Activated CD4-positive, alpha-beta T cell treated with anti-CD3 and anti-CD28 coated beads, Interleukin-10, Interleukin-2, amounts not matched to agents 100 ng/mL and 50 ng/mL, durations not matched to agents 16 hours and 8 hours (primary cell): ENCODE data around the gene FAM114A2.
A peak's percentile ranks its signal among the peaks of the same experiment; 100 is the strongest.
"Not testable (repeated sequence)": the region's sequence is repeated elsewhere in the genome, so short reads cannot be mapped to it uniquely, and the experiment has no call there.

ENCODE experiments used
- DNase-seq: peaks from one replicate; pipeline ENCODE4 v3.0.0-alpha.2; 2020

Gene FAM114A2

DNA sequence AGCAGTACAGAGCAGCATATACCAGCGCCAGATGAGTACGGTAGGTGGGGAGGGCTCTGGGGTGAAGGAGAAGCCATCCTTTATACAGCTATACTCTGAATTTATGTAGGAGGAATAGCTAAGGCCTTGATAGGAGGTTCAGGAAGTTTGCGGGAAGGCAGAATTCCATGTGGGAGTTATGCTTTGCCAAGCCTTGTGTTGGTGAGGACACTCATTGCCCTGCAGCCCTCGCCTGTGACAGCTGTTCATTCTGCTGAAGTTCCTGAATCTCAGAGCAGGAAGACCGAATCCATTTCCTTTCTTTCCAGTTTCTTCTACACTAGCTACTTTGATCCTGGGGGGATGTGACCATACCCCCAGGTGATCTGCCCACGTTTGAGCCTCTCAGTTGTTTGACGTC is 7.8 kb upstream of the FAM114A2 start:
- no peak for DNase-seq

DNA sequence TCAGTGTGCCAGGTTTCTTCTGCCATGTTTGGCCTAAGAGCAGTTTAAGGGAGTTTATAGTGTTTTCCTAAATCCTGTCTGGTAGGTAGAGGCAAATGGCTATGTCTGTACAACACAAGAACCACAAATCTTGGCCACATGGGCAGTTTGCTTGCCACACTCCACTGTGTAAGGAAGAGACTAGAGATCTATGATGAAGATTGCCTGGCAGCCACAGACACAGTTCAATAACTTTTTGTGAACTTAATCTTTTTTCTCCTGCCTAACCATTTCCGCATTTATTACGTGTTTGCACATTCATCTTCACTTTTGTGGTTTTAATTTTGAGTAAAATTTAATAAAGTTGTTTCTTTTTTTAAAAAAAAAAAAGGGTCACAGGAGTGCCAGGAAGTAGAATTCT is 5.9 kb upstream of the FAM114A2 start:
- no peak for DNase-seq

DNA sequence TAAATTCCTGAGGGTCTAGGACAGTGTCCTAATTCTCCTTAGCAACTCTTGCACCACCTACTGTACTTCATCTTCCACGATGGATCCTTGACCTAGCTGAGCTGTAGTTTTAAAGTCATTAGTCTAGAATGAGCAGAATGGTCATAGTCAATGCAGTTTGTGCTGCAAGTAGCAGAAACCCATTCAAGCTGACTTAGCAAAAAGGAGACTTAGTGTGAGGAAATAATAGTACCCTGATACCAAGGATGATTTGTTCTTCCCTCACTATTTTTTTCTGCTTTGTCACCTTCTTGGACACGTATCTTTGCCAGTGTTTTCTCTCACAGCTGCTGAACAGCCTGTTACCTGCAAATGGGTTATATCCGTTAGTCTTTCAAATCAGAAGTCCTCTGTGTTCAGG is 5.4 kb upstream of the FAM114A2 start:
- no peak for DNase-seq

- DNase-seq = no peak
Observed at GRCh38 chr5:154042766-154043165, 4.1 kb upstream of the FAM114A2 start.

DNA sequence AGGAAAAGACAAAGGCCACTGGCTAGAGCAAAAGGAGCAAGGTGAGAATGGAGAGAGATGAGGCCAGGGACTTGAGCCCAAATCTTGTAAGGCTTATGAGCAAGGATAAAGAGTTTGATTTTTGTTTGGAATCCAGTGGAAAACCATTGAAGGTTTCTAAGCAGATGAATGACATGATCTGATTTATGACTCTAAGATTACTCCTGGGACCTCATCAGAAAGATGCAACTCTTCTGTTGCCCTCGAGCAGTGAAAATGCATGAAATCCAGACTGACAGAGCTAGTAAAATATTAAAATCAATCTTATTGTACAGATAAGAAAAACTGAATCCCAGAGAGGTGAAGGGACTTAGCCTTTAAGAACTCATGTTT is 734 bp upstream of the FAM114A2 start:
- no peak for DNase-seq

DNA sequence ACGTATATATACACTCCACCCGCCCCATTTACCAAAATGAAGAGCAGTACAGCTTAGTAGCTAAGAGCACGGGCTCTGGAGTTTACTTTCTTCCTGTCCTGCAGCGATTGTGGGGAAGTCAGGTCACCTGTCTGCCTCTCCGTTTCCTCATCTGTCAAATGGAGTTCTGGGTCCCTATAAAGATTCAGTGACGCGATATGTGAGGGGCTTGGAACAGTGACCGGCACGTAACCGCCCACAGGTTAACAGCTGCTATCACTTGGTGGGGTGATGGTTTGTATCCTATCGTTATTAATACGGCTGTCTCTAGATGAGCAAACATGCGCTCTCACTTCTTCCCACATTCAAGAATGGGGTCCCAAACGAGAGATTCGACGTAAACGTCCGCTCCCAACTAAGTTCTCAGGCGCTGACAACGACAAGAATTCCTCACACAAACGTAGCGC is 426 bp downstream of the FAM114A2 start:
- peak; percentile 63 for DNase-seq

DNA sequence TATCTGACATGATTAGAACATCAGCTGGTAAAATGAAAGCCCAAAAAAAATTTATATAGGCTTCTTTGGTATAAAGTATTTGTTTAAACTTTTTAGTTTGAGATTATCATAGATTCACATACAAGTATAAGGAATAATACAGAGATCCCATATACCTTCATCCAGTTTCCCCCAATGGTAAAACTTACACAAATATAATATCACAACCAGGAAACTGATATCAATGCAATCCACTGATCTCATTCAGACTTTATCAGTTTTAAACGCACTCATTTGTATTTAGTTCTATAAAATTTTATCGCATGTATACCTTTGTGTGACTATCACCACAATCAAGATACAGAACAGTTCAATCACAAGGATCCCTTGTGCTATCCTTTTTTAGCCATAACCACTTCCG is 3.8 kb downstream of the FAM114A2 start:
- no peak for DNase-seq

GRCh38 chr5:154031937-154032489 is 6.7 kb downstream of the FAM114A2 start:
- DNase-seq = no peak

GRCh38 chr5:154025951-154026350 is 12.8 kb downstream of the FAM114A2 start:
- no peak for DNase-seq

DNA sequence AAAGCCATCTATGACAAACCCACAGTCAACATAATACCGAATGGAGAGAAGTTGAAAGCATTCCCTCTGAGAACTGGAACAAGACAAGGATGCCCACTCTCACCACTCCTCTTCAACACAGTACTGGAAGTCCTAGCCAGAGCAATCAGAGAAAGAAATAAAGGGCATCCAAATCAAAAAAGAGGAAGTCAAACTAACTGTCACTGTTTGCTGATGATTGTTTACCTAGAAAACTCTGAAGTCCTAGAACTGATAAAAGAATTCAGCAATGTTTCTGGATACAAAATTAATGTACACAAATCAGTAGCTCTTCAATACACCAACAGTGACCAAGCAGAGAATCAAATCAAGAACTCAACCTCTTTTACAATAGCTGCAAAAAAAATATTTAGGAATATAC is 19.8 kb downstream of the FAM114A2 start:
- not testable (repeated sequence) for DNase-seq

- no peak for DNase-seq
Observed at GRCh38 chr5:154015071-154015693, 23.5 kb downstream of the FAM114A2 start.

DNA sequence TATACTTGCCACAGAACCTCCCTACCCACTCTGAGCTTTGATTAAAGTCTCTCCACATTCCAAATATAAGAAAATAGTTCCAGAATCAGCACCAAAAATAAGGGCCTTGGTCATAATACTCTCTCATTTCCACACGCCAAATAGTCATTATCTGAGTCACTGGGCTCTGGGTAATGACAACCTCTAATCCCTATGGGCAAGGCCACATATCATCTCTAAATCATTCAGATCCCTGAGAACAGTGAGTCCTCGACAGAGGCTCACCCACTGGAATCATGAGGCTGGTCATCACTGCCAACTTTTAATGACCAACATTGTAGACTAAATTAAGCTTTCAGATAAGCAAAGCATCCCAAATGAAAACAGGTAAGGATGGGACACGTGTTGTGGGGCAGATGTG is 28.1 kb downstream of the FAM114A2 start:
- no peak for DNase-seq

DNA sequence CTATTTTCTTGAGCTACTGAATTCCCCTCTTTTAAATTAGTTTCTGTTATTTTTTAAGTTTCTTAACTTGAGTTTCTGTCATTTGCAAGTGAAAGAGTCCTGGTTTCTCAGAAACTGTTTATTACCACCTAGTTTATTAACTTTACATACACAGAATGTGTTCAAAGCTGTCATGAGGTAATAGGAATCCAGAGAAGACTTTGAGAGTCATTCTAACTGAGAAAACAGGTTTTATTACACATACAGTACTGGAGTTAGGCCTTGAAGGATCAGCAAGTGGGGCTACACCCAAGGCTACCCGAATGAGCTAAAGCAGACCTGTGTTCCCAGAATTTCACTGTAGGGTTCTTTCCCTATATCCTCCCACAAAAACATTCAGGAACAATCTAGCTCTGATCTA is 33.1 kb downstream of the FAM114A2 start:
- no peak for DNase-seq

GRCh38 chr5:154002511-154003020 is 36.1 kb downstream of the FAM114A2 start:
- DNase-seq = no peak

DNA sequence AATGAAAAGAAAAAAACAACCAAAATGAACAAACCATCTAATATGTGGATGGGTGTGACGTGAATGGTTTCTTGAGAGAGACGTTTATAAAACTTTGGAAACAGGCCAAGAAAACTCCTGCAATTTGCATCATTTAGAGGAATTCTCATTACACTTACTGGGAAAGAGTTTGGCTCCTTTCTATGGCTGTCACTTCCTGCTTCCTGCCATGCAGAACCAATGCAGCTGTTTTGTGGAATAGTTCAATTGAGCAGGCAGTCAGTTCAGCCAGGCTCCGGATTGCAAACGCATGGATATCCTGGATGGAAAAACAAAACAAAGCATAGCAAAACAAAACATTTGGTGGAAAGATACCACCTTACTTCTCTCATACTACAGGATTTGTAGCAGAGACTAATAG is 36.6 kb downstream of the FAM114A2 start:
- no peak for DNase-seq

- DNase-seq = no peak
Observed at GRCh38 chr5:154000703-154001102, 38.0 kb downstream of the FAM114A2 start.

DNA sequence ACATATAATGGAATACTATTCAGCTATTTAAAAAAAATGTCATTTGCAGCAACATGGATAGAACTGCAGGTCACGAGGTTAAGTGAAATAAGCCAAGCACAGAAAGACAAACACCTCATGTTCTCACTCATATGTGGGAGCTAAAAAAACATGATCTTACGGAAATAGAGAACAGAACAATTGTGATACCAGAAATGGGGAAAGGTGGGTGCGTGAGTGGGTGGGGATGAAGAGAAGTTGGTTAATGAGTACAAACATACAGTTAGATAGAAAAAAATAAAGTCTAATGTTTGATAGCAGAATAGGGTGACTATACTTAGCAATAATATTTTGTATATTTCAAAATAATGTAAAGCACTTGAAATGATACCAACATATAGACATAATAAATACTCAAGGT is 38.7 kb downstream of the FAM114A2 start:
- DNase-seq = no peak

DNA sequence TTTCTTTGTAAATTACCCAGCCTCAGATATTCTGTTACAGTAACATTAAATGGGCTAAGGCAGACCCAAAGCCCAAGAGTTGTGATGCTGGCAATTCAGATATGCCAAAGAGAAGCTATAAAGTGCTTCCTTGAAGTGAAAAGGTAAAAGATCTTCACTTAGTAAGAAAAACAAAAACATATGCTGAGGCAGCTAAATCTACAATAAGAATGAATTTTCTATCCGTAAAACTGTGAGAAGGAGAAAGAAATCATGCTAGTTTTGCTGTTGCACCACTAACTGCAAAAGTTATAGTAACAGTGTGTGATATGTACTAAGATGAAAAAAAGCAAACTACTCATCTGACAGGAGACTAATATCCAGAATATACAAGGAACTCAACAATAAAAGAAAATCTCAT is 39.9 kb downstream of the FAM114A2 start:
- no peak for DNase-seq

DNA sequence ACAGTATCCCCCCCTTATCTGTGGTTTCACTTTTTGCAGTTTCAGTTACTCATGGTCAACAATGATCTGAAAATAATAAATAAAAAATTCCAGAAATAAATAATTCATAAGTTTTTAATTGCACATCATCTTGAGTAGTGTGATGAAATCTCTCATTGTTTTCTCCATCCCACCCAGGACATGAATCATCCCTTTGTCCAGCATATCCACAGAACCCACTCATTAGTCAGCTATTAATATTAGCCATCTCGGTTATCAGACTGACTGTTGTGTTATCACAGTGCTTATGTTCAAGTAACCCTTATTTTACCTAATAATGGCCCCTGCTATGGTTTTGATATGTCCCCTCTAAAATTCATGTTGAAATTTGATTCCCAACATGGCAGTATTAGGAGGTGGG is 40.7 kb downstream of the FAM114A2 start:
- no peak for DNase-seq

DNA sequence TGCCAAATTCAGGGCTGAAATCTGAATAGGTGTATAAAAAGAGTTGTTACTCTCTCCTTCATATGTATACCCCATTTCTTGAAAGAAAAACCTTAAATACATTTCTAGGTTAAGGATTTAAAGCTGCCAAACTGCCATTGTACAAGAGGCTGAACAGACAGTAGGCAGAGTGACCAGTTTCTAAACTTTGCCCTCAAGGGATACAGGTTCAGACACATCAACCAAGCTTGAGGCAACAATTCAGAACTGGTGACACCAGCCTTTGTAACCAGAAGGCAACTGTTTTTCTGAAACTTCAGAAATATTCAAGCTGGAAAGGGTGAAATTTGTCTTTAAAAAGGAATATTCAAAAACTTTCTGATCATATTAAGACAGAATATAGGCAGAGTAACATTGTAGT is 47.5 kb downstream of the FAM114A2 start:
- no peak for DNase-seq

DNA sequence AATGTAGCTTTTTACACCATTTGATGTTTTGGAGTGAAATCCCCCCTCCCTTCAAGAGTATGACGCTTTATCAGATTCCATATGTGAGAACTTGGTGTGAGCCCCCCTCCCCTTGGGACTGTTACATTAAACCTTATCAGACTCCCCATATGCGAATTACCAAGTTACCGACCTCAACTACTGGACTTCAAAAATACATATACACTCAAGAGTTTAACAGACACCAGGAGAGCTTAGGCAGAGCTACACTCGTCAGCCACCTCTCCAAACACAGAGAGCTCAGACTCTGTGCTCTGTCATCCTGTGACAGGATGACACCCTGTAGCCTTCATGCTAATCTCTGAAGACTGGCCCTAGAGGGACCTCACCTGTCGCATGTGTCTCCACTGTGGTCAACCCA is 50.2 kb downstream of the FAM114A2 start:
- no peak for DNase-seq

- DNase-seq = no peak
Observed at GRCh38 chr5:153987301-153987700, 51.4 kb downstream of the FAM114A2 start.

DNA sequence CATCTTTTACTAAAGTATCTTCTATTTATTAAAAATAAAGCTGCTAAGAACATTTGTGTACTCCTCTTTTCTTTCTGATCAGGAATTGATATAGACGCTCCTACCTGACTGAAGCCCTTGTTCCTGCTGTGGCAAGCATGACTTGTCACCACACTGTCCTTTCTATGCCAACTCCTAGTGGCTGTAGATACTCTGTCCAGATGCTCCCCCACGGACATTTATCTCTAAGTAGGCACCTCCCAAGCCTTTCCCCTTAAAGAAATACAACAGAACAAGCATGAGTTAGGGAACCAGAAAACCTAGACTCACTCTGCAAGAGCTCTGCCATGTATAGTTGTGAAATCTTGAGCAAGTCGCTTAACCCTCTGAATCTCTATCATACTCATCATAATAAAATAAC is 53.2 kb downstream of the FAM114A2 start:
- no peak for DNase-seq

DNA sequence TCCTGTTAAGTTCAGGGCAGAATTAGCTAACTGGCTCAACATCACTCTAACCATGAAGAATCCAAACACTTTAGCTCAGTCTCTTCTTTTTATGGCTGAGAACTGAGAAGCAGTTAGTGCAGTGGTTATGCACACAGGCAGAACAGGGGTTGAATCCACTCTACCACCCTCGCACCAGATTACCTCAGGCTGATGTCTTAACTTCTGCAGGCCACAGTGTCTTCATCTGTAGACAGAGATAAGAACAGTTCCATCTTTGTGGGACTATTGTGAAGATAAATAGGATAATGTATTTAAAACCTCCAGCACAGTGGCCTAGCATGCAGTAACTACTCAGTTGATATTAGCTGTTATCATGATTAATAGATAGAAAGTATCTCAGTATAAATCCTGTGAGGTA is 54.8 kb downstream of the FAM114A2 start:
- DNase-seq = no peak
